Ovary (tissue), 9 donors: ENCODE measurements around the gene PPIH. TPM values are rescaled to one million over a fixed set of nuclear protein-coding genes. Genes with fewer than 3 reads are reported as not detected.
"Not testable (repeated sequence)": the region's sequence is repeated elsewhere in the genome, so short reads cannot be mapped to it uniquely, and the experiment has no call there.

Experiments
- DNase-seq, 5 donors: peaks; one replicate each; pipeline ENCODE4 v3.0.0-alpha.2; 2019 to 2020
- H3K27ac ChIP-seq, 2 donors: fragments of 200-600 bp; one replicate each; pipeline versions ENCODE4 v1.5.1 to v1.8.0; 2019 to 2022
- H3K27me3 ChIP-seq: fragments of 200-600 bp; one replicate; pipeline ENCODE4 v1.8.0; 2022
- H3K36me3 ChIP-seq: fragments of 200-600 bp; sonication (generic); one replicate; pipeline ENCODE4 v1.5.1; 2019
- H3K4me1 ChIP-seq: one replicate; pipeline ENCODE4 v1.8.1; 2013; ENCODE audit warnings: mild to moderate bottlenecking, moderate library complexity; ENCODE audit not compliant: insufficient read depth
- H3K4me3 ChIP-seq: fragments of 200-600 bp; sonication (generic); one replicate; pipeline ENCODE4 v1.5.1; 2017
- H3K9me3 ChIP-seq, 2 donors: fragments of 200-600 bp in 1 of 2; sonication (generic) in 1 of 2; one replicate each; pipeline versions ENCODE4 v1.5.1 to v1.8.1; 2013 to 2019; ENCODE audit warnings: mild to moderate bottlenecking in 1 of 2, moderate library complexity in 1 of 2
- EP300 ChIP-seq: sonication (generic); formaldehyde crosslinking; IDR thresholded peaks from one replicate; pipeline ENCODE4 v1.6.1; 2017; ENCODE audit warnings: antibody characterized with exemption
- POLR2A ChIP-seq: fragments of 450-650 bp; IDR thresholded peaks from one replicate; pipeline ENCODE4 v1.6.1; 2017; ENCODE audit warnings: antibody characterized with exemption, mild to moderate bottlenecking, moderate library complexity
- WGBS, 3 donors: extraction: QIAGEN DNeasy Blood & Tissue Kit in 1 of 3; methylation state at CpG; one replicate each; pipeline versions ENCODE4 v1.1.5 to v1.1.7; 2013 to 2017; 5-methylcytosine and 5-hydroxymethylcytosine counted together
- intact Hi-C, 4 donors: fragments of 100-400 bp; cut with DNase I; formaldehyde crosslinking; loops; one replicate each; pipeline versions ENCODE4 v1.11.0 to v1.15.1; 2022 to 2023
- polyA plus RNA-seq, 2 donors: library from polyadenylated mRNA; stranded (reverse); fragments of 200-250 nt in 1 of 2; fragments of 350-450 nt in 1 of 2; fragmentation: Illumina TruSeq in 1 of 2; extraction: RNeasy Lipid Tissue Mini Kit (QIAGEN cat#74804) in 1 of 2; gene quantifications; one replicate each; pipeline ENCODE4 v1.2.3, GENCODE V29; 2013 to 2014
- total RNA-seq, 7 donors: library from RNA; depleted of rRNA in 2 of 7; stranded (reverse); fragments of >200 nt in 2 of 7; fragmentation: NEBNext Ultra II Directional in 3 of 7; extraction: Animal tissue kit (Norgen Biotek cat#: 25700) in 3 of 7; gene quantifications; one replicate each; pipeline versions ENCODE4 v1.1.0 to v1.2.4, GENCODE V29; 2016 to 2023
- TF ChIP-seq, protein P1 (sequence below), 3 donors: fragments of 450-650 bp in 2 of 3; fragments of 200-600 bp in 1 of 3; IDR thresholded peaks; one replicate each; pipeline versions ENCODE4 v1.5.1 to v1.8.0; 2016 to 2022; ENCODE audit warnings: antibody characterized with exemption in 3 of 3, mild to moderate bottlenecking in 1 of 3
- donor health status: DM: no; HTN: no; CAD: no; lungs with moderate emphysema.
- donor health status: DM: no; HTN: no; CAD: no.
- donor health status: Bipolar disorder and iron deficiency.
- donor health status: DM: yes; HTN: yes; CAD: no.
- donor health status: DM: no; HTN: no; CAD: no.
- donor health status: DM: yes; HTN: yes; CAD: no.

PPIH gene
- total and polyA plus RNA-seq, 9 donors = 23.1 to 49.1 (median 26.5) TPM

DNA sequence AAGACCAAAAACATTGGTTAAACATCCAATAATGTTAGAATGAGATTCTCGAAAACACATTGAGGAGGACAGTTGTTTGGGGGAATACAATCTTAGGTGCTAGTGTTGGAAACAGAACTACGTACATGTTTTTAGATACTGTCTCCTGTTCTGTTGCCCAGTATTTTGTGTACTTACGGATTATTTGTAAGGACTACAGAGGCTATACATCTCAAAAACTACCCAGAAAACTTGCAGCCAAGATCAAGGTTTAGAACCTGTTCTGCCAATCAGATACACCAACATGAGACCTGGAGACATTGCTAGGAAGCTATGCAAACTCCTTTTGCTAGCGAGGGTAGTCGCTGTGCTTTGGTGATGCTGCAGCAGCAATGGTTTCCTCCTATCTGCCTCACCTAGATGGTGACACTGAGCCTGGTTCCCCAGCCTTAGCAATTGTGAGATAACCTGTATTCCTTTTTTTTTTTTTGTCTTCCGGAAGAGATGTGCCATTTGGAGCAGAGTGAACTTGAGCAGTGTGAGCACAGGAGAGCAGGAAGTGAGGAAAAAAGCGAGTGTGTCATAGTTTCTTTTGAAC lies 45.8 kb downstream of the PPIH start:
- no peak overlapping the region for H3K4me3 ChIP-seq
- no peaks in the 10 kb centered on the region for H3K4me1 ChIP-seq
- H3K27ac ChIP-seq = no peak overlapping the region
- intact Hi-C loops = no loop called here
- H3K36me3 ChIP-seq = no peaks in the 10 kb centered on the region
- no peak for DNase-seq
- no peak for TF ChIP-seq POLR2A
- no peak for TF ChIP-seq EP300
- TF ChIP-seq, protein P1, sequence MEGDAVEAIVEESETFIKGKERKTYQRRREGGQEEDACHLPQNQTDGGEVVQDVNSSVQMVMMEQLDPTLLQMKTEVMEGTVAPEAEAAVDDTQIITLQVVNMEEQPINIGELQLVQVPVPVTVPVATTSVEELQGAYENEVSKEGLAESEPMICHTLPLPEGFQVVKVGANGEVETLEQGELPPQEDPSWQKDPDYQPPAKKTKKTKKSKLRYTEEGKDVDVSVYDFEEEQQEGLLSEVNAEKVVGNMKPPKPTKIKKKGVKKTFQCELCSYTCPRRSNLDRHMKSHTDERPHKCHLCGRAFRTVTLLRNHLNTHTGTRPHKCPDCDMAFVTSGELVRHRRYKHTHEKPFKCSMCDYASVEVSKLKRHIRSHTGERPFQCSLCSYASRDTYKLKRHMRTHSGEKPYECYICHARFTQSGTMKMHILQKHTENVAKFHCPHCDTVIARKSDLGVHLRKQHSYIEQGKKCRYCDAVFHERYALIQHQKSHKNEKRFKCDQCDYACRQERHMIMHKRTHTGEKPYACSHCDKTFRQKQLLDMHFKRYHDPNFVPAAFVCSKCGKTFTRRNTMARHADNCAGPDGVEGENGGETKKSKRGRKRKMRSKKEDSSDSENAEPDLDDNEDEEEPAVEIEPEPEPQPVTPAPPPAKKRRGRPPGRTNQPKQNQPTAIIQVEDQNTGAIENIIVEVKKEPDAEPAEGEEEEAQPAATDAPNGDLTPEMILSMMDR (IDR thresholded peaks at IDR 0.05) = no peak
- whole genome bisulfite sequencing, 3 donors = 93 to 95% (median 94%) methylated on average over 7 of the region's 7 CpGs
- no peaks in the 10 kb centered on the region for H3K9me3 ChIP-seq
- H3K27me3 ChIP-seq = no peaks in the 10 kb centered on the region

DNA sequence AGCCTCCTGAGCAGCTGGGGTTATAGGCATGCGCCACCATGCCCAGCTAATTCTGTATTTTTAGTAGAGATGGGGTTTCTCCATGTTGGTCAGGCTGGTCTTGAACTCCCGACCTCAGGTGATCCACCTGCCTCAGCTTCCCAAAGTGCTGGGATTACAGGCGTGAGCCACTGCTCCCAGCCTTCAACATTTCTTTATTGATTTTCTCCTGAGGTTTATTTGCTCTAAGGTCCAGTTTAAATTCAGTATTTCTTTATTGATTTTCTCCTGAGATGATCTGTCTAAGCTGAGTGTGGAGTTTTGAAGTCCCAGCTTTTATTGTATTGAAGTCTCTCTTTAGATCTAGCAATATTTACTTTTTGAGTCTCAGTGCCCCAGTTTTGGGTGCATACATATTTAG lies 54.6 kb downstream of the PPIH start:
- intact Hi-C loops, H3K4me1 ChIP-seq, H3K27me3 ChIP-seq, H3K36me3 ChIP-seq, H3K4me3 ChIP-seq, H3K9me3 ChIP-seq, DNase-seq, H3K27ac ChIP-seq: not testable (repeated sequence)
- 97 to 100% (median 98%) methylated on average over 3 of the region's 3 CpGs for WGBS, 3 donors

DNA sequence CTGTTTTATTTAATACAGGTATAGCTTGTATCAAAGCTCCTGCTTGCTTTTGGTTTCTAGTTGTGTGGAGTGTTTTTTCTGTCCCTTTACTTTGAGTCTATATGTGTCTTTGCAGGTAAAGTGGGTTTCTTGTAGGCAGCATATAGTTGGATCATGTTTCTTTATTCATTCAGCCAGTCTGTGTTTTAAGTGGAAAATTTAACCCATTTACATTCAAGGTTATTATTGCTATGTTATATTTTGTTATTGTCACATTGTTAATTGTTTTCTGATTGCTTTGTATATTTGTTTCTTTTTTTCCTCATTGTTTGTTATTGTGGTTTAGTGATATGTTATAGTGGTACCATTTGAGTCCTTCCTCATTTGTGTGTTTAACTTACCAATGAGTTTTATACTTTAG lies 55.1 kb downstream of the PPIH start:
- no peaks in the 10 kb centered on the region for H3K4me1 ChIP-seq
- H3K9me3 ChIP-seq = peaks cover 0 to 4% of the 10 kb centered on the region in 2 donors
- H3K36me3 ChIP-seq = no peaks in the 10 kb centered on the region
- TF ChIP-seq EP300 = no peak
- TF ChIP-seq POLR2A = no peak
- TF ChIP-seq, protein P1 (IDR thresholded peaks at IDR 0.05) = no peak
- intact Hi-C loops = no loop called here
- DNase-seq = no peak
- no peak overlapping the region for H3K27ac ChIP-seq
- H3K27me3 ChIP-seq = no peaks in the 10 kb centered on the region
- H3K4me3 ChIP-seq = no peak overlapping the region

DNA sequence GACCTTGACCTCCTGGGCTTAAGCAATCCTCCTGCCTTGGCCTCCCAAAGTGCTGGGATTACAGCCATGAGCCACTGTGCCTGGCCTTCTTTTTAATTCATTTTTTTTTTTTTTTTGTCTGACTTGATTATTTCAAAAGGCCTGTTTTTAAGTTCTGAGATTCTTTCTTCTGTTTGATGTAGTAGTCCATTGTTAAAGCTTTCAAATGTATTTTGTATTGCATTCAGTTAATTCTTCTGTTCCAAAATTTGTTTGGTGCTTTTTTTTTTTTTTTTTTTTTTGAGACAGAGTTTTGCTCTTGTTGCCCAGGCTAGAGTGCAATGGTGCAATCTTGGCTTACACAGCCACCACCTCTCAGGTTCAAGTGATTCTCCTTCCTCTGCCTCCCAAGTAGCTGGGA lies 56.2 kb downstream of the PPIH start:
- H3K27me3 ChIP-seq, H3K9me3 ChIP-seq, H3K4me3 ChIP-seq, H3K36me3 ChIP-seq, intact Hi-C loops, H3K27ac ChIP-seq, H3K4me1 ChIP-seq, DNase-seq: not testable (repeated sequence)

DNA sequence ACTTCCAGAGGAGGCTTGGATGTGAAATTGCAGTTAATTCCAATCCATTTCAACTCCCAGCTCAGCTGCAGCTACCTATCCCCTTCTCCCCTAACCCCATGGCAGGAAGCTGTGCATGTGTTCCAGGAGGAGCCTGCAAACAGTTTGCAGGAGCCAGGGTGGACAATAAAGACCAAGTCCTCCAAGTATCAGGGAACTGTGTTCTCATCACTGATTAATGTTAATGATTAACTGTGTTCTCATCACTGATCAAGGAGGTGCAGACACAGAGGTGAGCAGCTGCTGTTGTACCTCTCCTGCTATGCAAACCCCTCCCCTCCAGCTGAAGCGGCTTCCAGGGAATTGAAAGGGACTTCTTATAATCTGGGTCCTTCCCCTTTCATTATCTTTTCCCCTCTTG lies 62.6 kb downstream of the PPIH start:
- 94 to 97% (median 96%) methylated on average over 1 of the region's 1 CpG for WGBS, 3 donors

More for the DNA sequence above, 62.6 kb downstream of the PPIH start:
- no peak overlapping the region for H3K27ac ChIP-seq
- no peaks in the 10 kb centered on the region for H3K27me3 ChIP-seq
- no peak overlapping the region for H3K4me3 ChIP-seq
- no peak for DNase-seq
- TF ChIP-seq POLR2A = no peak
- TF ChIP-seq EP300 = no peak
- TF ChIP-seq, protein P1 (IDR thresholded peaks at IDR 0.05) = no peak
- no peaks in the 10 kb centered on the region for H3K9me3 ChIP-seq
- H3K4me1 ChIP-seq = no peaks in the 10 kb centered on the region
- intact Hi-C loops = no loop called here
- no peaks in the 10 kb centered on the region for H3K36me3 ChIP-seq
